Hematopoietic multipotent progenitor cell treated with erythropoietin and hydrocortisone succinate and interleukin-3 and kit ligand, for 6 days (in vitro differentiated cells): ENCODE data around the gene ZFP92.
"Not testable (repeated sequence)": the region's sequence is repeated elsewhere in the genome, so short reads cannot be mapped to it uniquely, and the experiment has no call there.

Source experiments
- DNase-seq: peaks from one replicate; pipeline ENCODE4 v3.0.0-alpha.2; 2015

ZFP92 gene, protein sequence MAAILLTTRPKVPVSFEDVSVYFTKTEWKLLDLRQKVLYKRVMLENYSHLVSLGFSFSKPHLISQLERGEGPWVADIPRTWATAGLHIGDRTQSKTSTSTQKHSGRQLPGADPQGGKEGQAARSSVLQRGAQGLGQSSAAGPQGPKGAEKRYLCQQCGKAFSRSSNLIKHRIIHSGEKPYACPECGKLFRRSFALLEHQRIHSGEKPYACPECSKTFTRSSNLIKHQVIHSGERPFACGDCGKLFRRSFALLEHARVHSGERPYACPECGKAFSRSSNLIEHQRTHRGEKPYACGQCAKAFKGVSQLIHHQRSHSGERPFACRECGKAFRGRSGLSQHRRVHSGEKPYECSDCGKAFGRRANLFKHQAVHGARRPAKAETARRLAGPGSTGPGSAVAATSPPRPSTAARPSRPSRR

DNA sequence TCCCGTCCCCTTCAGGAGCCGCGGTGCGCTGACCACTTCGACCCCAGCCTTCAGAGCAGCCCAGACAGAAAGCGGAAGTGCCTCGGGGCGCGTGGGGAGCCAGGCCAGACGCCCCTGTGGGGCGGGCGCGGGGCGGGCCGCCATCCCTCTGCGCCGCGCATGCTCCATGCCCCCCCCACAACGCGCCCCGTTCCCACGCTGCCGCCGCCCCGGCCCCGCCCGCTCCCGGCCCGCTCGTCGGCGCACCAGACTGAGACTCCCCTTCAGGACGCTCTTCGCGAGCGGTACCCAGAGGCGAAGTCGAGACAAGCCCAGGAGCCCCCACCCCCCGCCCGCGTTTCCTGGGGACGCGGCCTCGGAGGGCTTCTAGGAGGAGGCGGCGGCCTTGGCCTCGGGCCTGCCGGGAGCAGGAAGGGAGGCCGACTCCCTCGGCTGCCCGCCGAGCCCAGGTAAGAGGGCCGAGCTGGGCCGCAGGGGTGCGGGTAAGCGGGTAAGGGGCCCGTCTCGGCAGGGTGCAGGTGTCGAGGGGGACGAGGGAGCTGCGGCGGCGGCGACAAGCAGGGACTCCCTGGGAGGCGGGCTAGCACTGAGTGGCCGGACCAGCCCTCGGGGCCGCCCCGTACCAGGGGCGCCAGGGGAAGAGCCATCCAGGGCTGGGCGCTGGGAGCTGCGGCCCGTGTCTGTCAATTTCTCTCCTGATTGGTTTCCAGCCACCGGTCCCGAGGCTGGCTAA lies at the start of gene ZFP92:
Gene ZFP92 (plus strand): TSS at position 218 of the 733 bp plus-strand sequence. CDS start 6,851 bp downstream, outside the sequence.
- DNase-seq = peak; percentile 46

GRCh38 chrX:153361781-153362397 lies 49.4 kb upstream of the ZFP92 start:
- DNase-seq = no peak

GRCh38 chrX:153365670-153366069 lies 45.6 kb upstream of the ZFP92 start:
- no peak for DNase-seq

GRCh38 chrX:153366119-153366518 lies 45.2 kb upstream of the ZFP92 start:
- DNase-seq = no peak

DNA sequence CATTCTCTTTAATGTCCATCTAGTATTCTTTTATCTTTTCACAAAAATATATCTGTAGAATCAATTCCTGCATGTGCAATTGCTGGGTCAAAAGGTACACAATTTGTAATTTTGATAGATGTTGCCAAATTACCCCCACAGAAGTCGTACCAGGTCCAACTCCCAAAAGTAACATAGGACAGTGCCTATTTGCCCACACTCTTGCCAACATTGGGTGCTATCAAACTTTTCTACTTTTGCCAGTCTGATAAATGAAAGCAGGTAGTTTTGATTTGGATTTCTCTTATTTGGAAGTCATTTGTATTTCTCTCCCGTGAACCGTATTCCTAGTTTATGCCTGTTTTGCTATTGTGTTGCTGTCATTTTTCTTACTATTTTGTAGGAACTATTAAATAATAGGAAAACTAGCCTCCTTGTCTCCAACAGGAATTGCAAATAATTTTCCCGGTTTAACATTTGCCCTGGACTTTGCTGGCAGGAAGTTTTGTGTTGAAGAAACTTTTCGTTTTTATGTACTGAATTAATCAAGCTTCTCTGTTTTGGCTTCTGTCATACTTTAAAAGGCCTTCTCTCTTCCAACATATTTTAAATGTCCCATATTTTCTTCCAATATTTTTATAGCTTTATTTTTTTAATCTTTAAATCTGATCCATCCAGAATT lies 44.3 kb upstream of the ZFP92 start:
- no peak for DNase-seq

DNA sequence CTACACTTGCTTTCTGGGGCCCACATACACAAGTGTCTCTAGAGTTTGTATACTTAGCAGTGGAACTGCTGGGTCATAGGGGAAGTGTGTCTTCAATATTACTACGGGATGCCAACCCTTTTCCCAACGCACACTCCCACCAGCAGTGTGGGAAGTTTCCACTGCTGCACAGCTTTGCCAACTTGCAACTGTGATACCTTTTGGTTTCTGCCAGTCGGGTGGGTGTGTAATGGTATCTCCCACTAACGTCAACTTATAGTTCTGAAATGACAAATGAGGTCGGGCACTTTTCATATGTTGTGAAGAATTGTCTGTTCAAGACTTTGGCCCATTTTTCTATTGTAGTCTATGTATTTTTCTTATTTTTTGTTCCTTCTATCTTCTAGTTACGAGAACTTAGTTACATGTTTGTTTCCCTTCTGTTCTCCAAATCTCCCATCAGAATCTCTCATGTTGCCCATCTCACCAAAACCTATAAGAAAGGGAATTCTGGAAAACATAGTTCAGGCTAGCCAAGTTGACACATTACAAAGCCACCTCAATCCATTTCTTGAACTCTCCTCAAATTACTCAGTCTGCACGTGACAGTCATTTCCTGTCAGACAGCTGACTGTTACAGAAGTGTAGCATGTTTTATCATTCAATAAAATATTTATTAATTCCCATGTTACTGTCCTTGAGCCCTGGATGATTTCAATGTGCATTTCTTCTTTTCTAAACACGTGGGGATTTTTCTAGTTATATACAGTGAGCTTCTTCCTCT lies 40.8 kb upstream of the ZFP92 start:
- DNase-seq = no peak

GRCh38 chrX:153371256-153371655 lies 40.0 kb upstream of the ZFP92 start:
- DNase-seq = no peak

- no peak for DNase-seq
Observed at GRCh38 chrX:153372949-153373348, 38.3 kb upstream of the ZFP92 start.

DNA sequence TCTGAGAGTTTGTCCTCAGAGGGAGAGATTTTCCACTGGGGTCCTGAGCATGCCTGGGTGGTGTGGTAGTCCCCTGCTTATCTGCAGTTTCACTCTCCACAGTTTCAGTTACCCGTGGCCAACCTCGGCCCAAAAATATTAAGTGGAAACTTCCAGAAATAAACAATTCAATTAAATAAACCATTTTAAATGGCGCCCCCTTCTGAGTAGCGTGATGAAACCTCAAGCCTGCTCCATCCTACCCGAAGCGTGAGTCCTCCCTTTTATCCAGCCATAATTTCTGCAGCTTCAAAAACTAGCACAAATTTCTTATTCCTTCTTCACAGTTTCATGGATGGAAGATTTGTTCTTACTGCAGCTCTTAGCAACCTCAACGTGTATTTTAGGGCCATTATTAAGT lies 36.8 kb upstream of the ZFP92 start:
- DNase-seq = no peak

DNA sequence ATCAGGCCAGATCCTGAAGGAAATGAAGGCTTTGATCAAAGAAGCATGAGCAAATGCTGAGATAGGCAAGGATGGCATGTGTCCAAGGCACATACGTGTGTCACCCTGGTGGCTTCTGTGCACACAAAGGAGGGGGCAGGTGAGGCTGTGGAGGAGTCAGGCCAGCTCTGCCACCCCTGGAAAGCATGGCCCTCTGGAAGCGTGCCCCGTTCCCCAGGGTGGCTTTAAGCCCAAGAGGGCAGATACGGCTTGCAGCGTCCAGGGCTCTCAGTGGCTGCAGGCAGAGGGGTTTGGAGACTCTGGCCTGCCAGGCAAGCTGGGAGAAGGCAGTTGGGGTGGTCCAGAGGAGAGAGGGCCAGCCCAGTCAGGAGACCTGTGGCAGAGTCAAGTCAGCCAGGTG lies 35.7 kb upstream of the ZFP92 start:
- DNase-seq = no peak

GRCh38 chrX:153377727-153378126 lies 33.5 kb upstream of the ZFP92 start:
- DNase-seq = no peak

- no peak for DNase-seq
Observed at GRCh38 chrX:153378607-153379006, 32.7 kb upstream of the ZFP92 start.

DNA sequence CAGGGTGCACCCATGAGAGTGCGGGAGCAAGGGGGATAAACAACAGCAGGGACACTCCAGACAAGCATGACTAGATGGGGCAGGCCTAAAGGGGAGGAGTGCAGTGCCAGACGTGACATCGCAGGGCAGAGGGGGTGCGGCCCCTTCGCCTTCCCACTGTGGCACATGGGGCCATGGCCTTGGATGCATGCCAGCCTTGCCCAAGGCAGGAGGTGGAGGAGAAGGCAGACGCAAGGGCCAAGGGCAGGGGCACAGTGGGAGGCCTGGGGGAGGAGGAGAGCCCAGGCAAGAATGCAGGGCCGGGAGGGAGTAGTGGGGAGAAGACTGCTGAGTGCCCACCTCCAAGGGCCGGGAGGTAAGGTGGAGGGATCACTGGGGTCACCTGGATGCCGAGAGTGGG lies 31.8 kb upstream of the ZFP92 start:
- no peak for DNase-seq

- peak; percentile 35 for DNase-seq
Observed at GRCh38 chrX:153379971-153380581, 31.2 kb upstream of the ZFP92 start.

- no peak for DNase-seq
Observed at GRCh38 chrX:153380691-153381090, 30.6 kb upstream of the ZFP92 start.

DNA sequence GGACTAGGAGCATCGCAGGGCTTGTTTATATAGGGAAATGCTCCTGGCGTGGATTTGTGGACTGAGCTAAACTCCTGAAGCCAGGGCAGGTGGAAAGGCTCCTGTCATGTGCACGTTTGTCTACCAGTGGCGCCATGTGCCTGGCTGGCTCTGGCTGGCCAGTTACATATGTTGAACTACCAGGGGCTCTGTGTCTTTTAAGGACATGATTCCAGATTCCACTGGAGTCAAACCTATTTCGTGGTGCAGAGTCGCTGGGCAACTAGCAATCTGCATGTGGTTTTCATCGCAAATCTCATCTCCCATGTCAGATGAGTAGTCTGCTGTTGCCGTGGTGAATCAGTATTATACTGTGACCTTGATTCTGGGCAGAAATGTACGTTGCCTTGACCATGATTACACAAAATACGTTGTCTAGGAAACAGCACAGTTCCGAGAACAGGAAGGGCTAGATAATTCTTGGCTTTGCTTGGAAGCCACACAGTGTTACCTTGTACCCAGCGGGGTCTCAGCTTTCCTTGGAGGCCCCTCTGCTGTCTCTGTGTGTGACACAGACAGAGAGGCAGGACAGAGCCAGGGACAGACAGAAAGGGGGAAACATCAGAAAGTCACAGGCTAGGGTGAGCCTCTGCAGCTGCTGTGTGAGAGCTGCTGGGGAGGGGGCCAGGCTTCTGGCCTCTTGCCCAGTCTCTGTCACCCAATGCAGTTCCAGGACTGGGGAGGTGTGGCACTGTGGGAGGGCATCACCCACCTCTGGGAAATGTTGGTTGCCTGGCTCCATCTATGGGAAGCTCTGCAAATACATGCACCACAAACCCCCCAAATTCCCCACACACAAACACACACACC lies 29.4 kb upstream of the ZFP92 start:
- DNase-seq = peak; percentile 69

DNA sequence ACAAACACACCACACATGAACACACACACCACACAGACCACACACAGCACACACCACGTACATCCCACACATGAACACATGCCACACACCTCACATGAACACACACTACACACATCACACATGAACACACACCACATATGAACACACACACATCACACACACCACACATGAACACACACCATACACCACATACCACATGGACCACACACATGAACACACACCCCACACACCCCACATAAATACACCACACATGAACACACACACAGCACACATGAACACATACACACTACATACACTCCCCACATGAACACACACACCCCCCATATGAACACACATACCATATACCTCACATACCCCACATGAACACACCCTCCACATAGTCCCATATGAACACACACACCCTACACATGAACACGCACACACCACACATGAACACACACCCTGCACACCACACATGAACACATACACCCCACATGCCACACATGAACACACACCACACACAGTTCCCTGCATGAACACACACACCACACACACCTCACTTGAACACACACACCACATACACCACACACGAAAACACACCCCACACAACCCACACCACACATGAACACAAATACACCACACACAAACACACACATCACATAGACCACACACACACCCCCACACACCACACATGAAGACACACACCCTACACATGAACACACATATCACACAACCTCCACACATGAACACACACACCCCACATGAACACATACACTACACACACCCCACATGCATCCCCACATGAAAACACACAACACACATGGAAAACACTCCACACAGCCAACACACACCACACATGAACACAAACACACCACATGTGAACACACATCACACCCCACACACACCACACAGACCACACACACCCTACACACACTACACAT lies 28.4 kb upstream of the ZFP92 start:
- no peak for DNase-seq

DNA sequence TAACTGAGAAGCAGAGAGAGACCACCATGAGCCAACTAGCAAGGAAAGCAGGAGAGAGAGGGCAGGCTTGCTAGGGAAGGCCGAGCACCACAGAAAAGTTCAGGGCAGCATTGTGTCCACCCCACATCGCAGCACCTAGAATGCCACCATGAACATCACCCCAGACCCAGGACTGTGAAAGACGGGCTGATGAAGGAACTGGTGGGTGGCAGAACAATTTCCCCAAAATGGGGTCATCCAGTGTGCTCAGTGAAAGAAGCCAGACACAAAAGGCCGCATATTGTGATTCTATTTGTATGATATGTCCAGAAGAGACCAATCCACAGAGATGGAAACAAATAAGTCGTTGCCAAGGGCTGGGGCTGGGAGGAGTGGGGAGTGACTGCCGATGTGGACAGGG lies 26.9 kb upstream of the ZFP92 start:
- DNase-seq = no peak

DNA sequence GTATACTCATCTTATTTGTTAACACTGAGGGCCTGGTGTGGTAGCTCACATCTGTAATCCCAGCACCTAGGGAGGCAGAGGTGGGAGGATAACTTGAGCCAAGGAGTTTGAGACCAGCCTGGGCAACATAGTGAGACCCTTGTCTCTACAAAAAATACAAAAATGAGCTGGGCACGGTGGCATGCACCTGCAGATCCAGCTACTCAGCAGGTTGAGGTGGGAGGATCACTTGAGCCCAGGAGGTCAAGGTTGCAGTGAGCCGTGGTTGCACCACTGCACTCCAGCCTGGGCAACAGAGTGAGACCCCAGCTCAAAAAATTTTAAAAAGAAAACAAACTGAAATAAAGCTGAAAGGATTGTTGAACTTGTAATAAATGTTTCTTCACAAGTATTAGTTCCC lies 26.3 kb upstream of the ZFP92 start:
- DNase-seq = not testable (repeated sequence)

GRCh38 chrX:153386097-153386496 lies 25.2 kb upstream of the ZFP92 start:
- DNase-seq = no peak
